ENCODE data around the gene LYPD5.
"Not testable (repeated sequence)": the region's sequence is repeated elsewhere in the genome, so short reads cannot be mapped to it uniquely, and the experiment has no call there.

The LYPD5 gene

DNA sequence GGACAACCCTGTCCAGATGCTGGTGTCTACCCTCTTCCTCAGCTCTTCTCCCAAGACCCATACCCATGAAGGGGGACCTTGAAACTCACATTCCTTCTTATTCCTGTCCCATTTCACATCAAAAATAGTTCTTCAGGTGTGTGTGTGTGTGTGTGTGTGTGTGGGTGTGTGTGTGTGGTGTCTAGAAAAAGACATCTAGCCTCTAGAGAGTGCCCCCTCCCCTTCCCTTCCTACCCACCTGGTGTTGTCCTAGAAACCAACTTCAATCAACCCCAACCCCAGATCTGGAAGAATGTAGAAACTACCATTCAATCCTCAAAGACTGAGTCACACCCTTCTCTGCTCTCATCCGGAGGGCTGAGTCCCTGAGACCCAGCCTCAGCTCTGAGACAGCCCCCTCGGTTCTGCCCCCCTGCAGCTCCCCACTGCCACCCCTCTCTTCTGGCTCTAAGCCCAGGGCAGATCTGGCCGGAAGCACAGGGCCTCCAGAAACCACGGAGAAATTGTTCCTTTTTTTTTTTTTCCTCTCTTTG lies 25.0 kb downstream of the LYPD5 start:
- peak; percentile 62 for DNase-seq (ENCODE audit: low read depth)

DNA sequence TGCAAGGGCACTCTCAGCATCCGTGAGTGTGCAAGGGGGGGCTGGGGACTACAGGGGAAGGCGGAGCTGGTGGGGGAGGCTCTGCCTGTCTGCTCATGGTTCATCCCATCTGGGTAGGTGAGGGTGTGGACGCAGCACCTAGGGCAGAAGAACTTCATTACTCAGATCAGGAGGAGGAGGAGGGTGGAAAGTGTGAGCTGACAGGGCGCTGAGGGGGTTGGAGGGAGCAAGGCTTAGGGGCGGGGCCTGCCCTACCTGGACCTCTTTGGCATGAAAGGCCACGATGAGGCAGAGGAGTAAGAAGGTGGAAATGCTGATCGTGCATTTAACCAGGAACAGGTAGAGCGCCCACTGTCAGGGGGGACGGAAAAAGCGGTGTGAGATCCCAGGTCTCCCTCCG lies 26.0 kb downstream of the LYPD5 start:
- DNase-seq (ENCODE audit: low read depth) = no peak

GRCh38 chr19:43775299-43775890 lies 26.9 kb downstream of the LYPD5 start:
- no peak for DNase-seq (ENCODE audit: low read depth)

DNA sequence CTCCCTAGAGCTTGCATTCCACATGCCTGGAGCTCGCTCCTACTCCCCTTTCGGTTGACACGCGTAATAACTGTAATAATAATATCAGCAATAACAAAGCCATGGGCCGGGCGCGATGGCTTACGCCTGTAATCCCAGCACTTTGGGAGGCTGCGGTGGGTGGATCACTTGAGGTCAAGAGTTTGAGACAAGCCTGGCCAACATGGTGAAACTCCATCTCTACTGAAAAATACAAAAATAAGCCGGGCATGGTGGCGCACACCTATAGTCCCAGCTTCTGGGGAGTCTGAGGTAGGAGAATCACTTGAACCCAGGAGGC lies 27.3 kb downstream of the LYPD5 start:
- DNase-seq (ENCODE audit: low read depth) = not testable (repeated sequence)

DNA sequence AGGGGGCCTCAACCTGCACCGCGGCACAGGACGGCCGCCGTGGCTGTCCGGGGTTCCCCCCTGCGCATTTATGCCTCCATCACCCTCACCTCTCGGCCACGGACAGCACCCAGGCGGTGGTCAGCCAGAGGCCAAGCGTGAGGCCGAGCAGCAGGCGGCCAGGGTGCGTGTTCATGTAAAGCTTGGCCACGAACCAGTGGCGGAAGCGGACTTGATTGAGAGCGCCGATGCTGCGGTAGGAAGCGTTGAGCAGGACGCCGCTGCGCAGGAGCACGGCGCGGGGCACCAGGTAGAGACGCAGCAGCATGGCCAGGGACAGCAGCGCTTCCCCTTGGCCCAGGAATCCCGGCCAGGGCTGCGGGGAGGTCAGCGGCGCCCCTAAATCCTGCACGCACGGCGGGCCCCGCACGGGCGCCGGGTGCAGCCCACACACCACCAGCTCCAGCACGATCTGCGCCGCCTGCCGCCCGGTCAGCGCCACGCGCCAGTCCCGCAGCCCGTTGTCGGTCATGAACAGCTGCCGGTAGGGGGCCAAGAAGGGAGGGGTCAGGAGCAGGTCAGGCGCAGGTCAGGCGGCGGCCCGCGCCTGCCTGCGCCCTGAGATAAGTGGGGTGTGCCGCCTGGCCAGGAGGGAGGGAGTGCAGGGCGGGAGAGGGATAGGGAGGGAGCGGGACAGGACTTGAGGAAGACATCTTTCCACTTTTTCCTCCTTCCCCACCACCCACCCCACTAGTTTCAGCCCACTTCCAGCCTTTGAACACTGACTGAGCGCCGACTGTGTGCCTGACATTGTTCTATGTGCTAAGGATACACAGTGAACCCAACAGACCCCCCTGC lies 27.9 kb downstream of the LYPD5 start:
- peak; percentile 69 for DNase-seq (ENCODE audit: low read depth)

GRCh38 chr19:43773725-43774102 lies 28.5 kb downstream of the LYPD5 start:
- DNase-seq (ENCODE audit: low read depth) = no peak

- DNase-seq (ENCODE audit: low read depth) = no peak
Measured at GRCh38 chr19:43769256-43769655, 33.0 kb downstream of the LYPD5 start.

DNA sequence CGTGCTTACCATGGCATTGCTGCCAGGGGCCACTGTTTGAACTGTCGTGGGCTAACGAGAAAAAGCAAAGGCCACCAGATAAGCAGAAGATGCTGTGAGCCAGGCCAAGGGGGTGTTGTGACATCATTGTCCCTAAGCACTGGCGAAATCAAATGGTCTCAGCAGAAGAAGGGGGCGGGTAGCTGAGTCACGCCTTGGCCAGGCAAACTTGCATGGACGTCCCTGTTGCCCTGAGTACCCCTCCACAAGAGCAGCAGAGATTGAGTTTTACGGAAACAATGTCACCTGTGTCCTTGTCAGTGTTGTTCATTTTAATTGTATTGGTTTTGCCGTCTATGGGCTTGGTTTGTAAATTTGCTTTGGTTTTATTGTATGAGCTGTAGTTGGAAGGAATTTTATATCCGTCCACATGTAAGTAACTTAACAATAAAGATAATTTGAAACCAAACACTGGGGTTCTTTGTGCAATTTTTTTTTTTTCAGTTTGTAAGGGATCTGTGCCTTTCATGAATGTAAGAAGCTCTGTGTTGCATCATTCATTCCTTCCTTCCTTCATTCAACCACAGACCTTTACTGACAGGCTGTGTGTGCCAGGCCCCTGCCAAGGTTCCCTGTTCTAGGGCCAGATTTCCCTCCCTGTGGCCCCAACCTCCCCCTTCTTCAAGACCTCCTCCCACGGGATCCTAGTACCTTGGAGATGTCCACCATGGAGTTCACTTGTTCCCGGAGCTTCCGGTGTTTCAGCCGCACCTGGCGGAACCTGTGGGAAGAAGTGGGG lies 33.8 kb downstream of the LYPD5 start:
- no peak for DNase-seq (ENCODE audit: low read depth)

- no peak for DNase-seq (ENCODE audit: low read depth)
Measured at GRCh38 chr19:43767818-43768217, 34.4 kb downstream of the LYPD5 start.

DNA sequence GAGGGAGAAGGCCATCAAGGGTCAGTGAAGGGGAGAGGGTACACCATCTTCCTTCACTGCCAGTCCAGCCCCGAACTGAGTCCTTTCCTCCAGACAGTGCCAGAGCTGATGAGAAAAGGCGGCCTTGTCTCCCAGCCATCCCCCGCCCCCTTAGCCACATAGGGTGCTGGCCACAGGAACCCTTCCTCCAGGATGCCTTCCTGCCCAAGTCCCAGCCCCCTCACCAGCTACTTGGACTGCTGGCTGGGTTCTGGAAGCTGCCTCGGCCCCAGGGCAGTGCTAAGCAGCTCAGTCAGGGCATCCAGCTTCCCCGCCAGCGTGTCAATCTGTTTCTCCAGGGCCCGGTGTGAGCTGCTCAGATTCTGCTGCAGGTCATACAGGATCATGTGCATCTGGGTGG lies 34.9 kb downstream of the LYPD5 start:
- DNase-seq (ENCODE audit: low read depth) = peak; percentile 34

DNA sequence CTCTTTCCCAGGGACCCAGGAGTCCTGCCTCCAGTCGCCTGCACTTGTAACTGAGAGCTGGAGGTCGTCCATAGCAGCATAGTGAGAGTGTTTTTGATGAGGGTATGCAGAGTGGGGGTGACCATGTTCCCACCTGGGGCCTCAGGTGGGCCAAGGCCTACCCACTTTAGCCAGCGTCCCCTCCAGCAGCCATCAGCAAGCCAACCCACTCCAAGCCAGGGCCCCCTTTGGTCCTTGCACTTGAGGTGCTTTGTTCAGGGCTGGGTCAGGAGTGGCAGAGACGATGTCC lies 35.5 kb downstream of the LYPD5 start:
- DNase-seq (ENCODE audit: low read depth) = no peak

- DNase-seq (ENCODE audit: low read depth) = peak; percentile 99
Measured at GRCh38 chr19:43765109-43765876, 37.0 kb downstream of the LYPD5 start.

DNA sequence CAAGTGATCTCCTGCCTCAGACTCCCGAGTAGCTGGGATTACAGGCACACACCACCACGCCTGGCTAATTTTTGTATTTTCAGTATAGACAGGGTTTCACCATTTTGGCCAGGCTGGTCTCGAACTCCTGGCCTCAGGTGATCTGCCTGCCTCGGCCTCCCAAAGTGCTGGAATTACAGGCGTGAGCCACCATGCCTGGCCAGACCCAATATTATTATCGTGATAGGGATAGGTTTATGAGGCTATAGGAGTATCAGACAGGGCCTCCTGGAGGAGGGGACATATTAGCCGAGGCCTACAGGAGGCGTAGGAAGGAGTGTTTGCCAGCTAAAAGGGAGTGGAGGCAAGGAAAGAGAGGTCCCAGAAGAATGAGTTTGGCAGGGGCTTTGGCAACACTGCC lies 37.6 kb downstream of the LYPD5 start:
- not testable (repeated sequence) for DNase-seq (ENCODE audit: low read depth)

DNA sequence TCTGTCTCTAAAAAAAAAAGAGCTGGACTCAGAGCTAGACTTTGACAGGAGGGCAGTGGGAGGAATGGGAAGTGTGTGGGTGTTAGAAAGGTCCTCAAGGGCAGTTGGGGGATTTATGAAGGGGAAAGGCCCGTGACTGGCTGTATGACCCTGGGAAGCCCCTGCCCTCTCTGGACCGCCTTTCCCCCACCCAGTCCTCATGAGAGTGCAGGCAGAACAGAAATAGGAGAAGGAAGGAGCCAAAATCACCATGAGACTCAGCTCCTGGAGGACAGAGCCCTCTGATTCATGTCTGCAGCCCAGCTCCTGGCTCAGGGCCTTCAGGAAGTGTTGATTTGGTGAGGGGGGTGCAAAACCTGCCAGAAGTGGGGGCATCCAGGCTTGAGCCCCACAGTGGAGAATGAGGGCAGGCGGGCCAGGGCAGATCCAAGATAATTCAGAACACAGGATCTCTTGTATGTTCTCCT lies 38.7 kb downstream of the LYPD5 start:
- peak; percentile 59 for DNase-seq (ENCODE audit: low read depth)

DNA sequence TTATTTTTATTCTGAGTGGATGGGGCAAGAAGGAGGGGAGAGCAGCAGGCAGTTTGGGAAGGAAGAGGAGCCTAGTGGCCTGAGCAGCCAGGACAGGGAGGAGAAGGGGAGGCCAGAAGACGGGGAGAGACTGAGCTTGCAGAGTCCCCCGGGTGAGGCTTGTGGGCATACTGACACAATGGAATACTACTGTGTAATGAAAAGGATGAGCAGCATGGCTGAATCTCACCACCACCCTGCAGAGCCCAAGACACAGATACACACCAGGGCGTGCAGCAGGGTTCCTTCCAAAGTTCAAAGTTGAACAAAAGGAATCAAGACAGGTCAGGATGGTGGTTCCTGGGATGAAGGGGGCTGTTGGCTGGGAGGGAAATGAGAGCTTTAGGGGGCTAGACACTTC lies 39.4 kb downstream of the LYPD5 start:
- DNase-seq (ENCODE audit: low read depth) = no peak

GRCh38 chr19:43760941-43761340 lies 41.3 kb downstream of the LYPD5 start:
- DNase-seq (ENCODE audit: low read depth) = peak; percentile 37

DNA sequence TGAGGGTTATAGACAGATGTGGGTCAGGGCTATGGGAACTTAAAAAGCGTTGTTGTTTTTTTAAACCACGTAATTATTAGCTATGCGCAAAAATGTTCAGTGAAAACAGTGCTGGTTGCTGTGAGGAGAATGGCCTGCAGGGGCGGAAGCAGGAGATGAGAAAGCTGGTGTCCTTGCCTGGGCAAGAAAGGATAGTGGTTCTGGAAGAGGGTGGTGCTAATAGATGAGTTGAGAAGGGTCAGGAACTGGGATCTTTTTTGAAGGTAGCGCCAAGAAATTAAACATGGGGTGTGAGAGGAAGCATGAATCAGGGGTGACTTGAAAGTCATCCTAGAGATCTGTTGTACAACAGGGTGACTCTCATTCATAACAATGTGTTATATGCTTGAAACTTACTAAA lies 42.7 kb downstream of the LYPD5 start:
- peak; percentile 85 for DNase-seq (ENCODE audit: low read depth)

DNA sequence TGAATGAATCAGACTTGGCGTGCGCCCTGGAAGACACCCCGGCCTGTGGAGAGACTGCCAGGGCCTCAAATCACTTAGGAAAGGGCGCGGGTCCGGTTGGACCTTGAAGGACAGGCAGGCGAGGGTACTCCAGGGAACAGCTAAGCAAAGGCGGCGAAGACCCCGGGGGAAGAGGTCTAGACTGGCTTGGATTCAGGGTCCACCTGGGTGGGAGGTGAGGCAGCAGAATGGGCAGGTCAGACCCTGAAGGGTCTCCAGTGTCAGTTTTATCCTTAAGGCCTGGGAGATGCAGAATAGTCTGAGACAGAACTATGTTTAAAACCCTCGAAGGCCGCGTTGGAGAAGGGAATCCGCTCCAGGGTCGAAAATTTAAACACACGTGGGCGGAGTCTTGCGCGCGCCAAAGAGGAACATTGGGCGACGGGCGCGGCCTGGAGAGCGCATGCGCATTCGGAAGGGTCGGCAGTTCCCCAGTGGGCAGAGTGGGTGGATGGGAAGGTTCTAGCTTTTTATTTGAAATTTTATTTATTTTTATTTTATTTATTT lies 46.9 kb downstream of the LYPD5 start:
- DNase-seq (ENCODE audit: low read depth) = peak; percentile 72

DNA sequence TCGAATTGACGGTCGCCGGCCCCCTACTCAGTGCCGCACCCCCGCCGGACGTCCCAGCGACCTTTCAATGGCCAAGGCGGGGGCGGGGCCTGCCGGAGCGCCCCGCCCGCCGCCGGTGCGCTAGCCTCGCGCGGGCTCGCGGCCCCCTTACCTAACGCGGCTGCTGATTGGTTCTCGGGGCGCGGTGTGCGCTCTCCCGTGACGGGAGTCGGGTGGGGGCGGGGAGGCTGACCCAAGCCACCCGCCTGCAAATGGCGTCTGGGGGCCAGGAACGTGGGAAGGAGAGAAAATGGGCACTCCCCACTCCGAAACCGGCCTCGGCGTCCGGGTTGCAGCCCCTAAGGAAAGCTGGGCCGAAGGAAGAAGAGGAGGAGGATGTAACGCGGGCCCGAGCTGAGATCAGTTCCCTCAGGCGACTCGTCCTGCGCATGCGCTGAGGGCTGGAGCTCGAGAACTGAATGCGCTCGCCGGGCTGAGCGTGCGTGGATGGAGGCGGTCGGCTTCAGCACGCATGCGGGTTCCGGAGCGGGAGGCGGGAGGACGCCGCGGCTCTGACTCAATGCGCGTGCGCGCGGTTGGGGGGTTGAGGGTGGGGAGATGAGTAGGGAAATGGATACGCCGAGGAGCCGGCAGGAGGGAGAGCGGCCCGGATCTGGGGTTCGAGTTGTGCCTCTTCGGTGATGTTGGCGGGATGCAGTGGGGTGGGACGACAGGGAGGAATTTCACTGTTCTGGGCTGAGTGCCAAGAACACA lies 47.6 kb downstream of the LYPD5 start, which contains the start of gene SMG9:
Gene SMG9, minus strand, starts transcription at position 460 of the 753 bp plus-strand sequence. CDS start 4,221 bp downstream, outside the sequence.
- peak; percentile 98 for DNase-seq (ENCODE audit: low read depth)

DNA sequence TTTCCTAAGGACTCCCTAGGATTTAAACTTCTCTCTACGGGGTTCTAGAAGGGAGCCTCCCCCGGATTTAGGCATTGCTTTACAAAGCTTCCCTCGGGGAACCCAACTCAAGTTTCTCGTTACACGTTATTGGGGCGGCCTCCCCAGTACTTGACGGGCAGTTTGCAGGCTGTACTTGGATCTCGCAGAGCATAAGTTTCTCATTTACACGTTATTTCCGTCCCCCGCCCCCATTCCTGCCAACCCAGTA lies 48.1 kb downstream of the LYPD5 start:
- no peak for DNase-seq (ENCODE audit: low read depth)

GRCh38 chr19:43752287-43752875 lies 49.9 kb downstream of the LYPD5 start:
- no peak for DNase-seq (ENCODE audit: low read depth)
